GM18502 (cell line): ENCODE data around the gene PPFIA1.

Experiments
- ATAC-seq: cut with Tn5 transposase; IDR thresholded peaks from one replicate; pipeline ENCODE4 v1.9.1; 2021; ENCODE audit warnings: mild to moderate bottlenecking; ENCODE audit not compliant: unreplicated experiment, poor library complexity

Gene PPFIA1

GRCh38 chr11:70351646-70352045 lies 81.2 kb downstream of the PPFIA1 start:
- ATAC-seq = no peak

- no peak for ATAC-seq
Measured at GRCh38 chr11:70352100-70352499, 81.6 kb downstream of the PPFIA1 start.

GRCh38 chr11:70352601-70353000 lies 82.1 kb downstream of the PPFIA1 start:
- ATAC-seq = no peak

GRCh38 chr11:70353329-70353728 lies 82.8 kb downstream of the PPFIA1 start:
- no peak for ATAC-seq

- no peak for ATAC-seq
Measured at GRCh38 chr11:70353900-70354568, 83.5 kb downstream of the PPFIA1 start.

- ATAC-seq = no peak
Measured at GRCh38 chr11:70354629-70355028, 84.1 kb downstream of the PPFIA1 start.

- no peak for ATAC-seq
Measured at GRCh38 chr11:70358753-70359152, 88.3 kb downstream of the PPFIA1 start.

- no peak for ATAC-seq
Measured at GRCh38 chr11:70359451-70360205, 89.1 kb downstream of the PPFIA1 start.

GRCh38 chr11:70360211-70360610 lies 89.7 kb downstream of the PPFIA1 start:
- no peak for ATAC-seq

- ATAC-seq = no peak
Measured at GRCh38 chr11:70364178-70364577, 93.7 kb downstream of the PPFIA1 start.

- no peak for ATAC-seq
Measured at GRCh38 chr11:70364745-70365543, 94.5 kb downstream of the PPFIA1 start.

- no peak for ATAC-seq
Measured at GRCh38 chr11:70365544-70365927, 95.0 kb downstream of the PPFIA1 start.

- ATAC-seq = no peak
Measured at GRCh38 chr11:70367071-70367470, 96.6 kb downstream of the PPFIA1 start.

GRCh38 chr11:70368961-70369360 lies 98.5 kb downstream of the PPFIA1 start:
- ATAC-seq = no peak

GRCh38 chr11:70371241-70371640 lies 100.8 kb downstream of the PPFIA1 start:
- ATAC-seq = no peak

- no peak for ATAC-seq
Measured at GRCh38 chr11:70372076-70372475, 101.6 kb downstream of the PPFIA1 start.

GRCh38 chr11:70376621-70377020 lies 106.1 kb downstream of the PPFIA1 start:
- ATAC-seq = no peak

- no peak for ATAC-seq
Measured at GRCh38 chr11:70377645-70378044, 107.2 kb downstream of the PPFIA1 start.

- no peak for ATAC-seq
Measured at GRCh38 chr11:70378506-70379134, 108.1 kb downstream of the PPFIA1 start.

- ATAC-seq = no peak
Measured at GRCh38 chr11:70381350-70381749, 110.9 kb downstream of the PPFIA1 start.
